Stimulated activated CD8-positive, alpha-beta memory T cell treated with anti-CD3 and anti-CD28 coated beads, Interleukin-2, amount 100 ng/mL, for 1 hour (primary cell): ENCODE results near the gene SNX21.
"Not testable (repeated sequence)": the region's sequence is repeated elsewhere in the genome, so short reads cannot be mapped to it uniquely, and the experiment has no call there.

Experiments used
- DNase-seq, 2 donors: peaks; one replicate each; pipeline ENCODE4 v3.0.0-alpha.2; 2020; ENCODE audit warnings: low read depth in 2 of 2

SNX21 gene

GRCh38 chr20:45822857-45823256 lies 10.7 kb upstream of the SNX21 start:
- DNase-seq: no peak

GRCh38 chr20:45823949-45824835 lies 9.4 kb upstream of the SNX21 start:
- peak in 1 of 2 donors; percentile 26 for DNase-seq

GRCh38 chr20:45826381-45827019 lies 7.1 kb upstream of the SNX21 start:
- no peak for DNase-seq

- DNase-seq: no peak
Measured at GRCh38 chr20:45827030-45827652, 6.5 kb upstream of the SNX21 start, which contains the start of gene TNNC2. TSS of gene TNNC2 (minus strand) at chr20:45827312. CDS start at chr20:45827248, 64 bp downstream.

GRCh38 chr20:45827712-45828111 lies 5.9 kb upstream of the SNX21 start:
- DNase-seq: no peak

- no peak for DNase-seq
Measured at GRCh38 chr20:45828589-45828988, 5.0 kb upstream of the SNX21 start.

GRCh38 chr20:45829673-45830106 lies 3.9 kb upstream of the SNX21 start:
- DNase-seq: not testable (repeated sequence)

GRCh38 chr20:45832619-45833018 lies 980 bp upstream of the SNX21 start:
- DNase-seq: no peak

- DNase-seq: no peak
Measured at GRCh38 chr20:45833883-45834796, 541 bp downstream of the SNX21 start.

- DNase-seq: no peak
Measured at GRCh38 chr20:45834797-45835161, 1.2 kb downstream of the SNX21 start.

- DNase-seq: no peak
Measured at GRCh38 chr20:45835329-45835765, 1.7 kb downstream of the SNX21 start.

GRCh38 chr20:45835825-45836224 lies 2.2 kb downstream of the SNX21 start:
- no peak for DNase-seq

- DNase-seq: no peak
Measured at GRCh38 chr20:45836841-45837240, 3.2 kb downstream of the SNX21 start.

- DNase-seq: no peak
Measured at GRCh38 chr20:45840700-45841198, 7.2 kb downstream of the SNX21 start.

GRCh38 chr20:45841407-45842129 lies 8.0 kb downstream of the SNX21 start:
- no peak for DNase-seq

- no peak for DNase-seq
Measured at GRCh38 chr20:45842169-45842812, 8.7 kb downstream of the SNX21 start.

GRCh38 chr20:45843506-45843905 lies 9.9 kb downstream of the SNX21 start:
- no peak for DNase-seq

- DNase-seq: no peak
Measured at GRCh38 chr20:45845452-45845851, 11.9 kb downstream of the SNX21 start.

GRCh38 chr20:45848421-45848820 lies 14.8 kb downstream of the SNX21 start:
- no peak for DNase-seq

- DNase-seq: no peak
Measured at GRCh38 chr20:45848969-45849582, 15.5 kb downstream of the SNX21 start.
